Neuronal stem cell (in vitro differentiated cells): Measurements from ENCODE around the gene SMOC2.
A peak's percentile ranks its signal among the peaks of the same experiment; 100 is the strongest.
"Not testable (repeated sequence)": the region's sequence is repeated elsewhere in the genome, so short reads cannot be mapped to it uniquely, and the experiment has no call there.

ENCODE experiments used
- DNase-seq: peaks from one replicate; pipeline ENCODE4 v3.0.0-alpha.2; 2013; ENCODE audit warnings: low spot score
- H2AFZ ChIP-seq: one replicate; pipeline ENCODE4 v1.6.1; 2013; ENCODE audit warnings: mild to moderate bottlenecking, low read length, inconsistent platforms
- H2AK5ac ChIP-seq: 2 replicates; pipeline ENCODE4 v1.6.1; 2013; ENCODE audit warnings: low read depth, mild to moderate bottlenecking, inconsistent platforms, low read length, moderate library complexity, mixed read lengths
- H2BK120ac ChIP-seq: 2 replicates; pipeline ENCODE4 v1.6.1; 2013; ENCODE audit warnings: low read depth, mild to moderate bottlenecking, inconsistent platforms, low read length, moderate library complexity, mixed read lengths
- H2BK12ac ChIP-seq: one replicate; pipeline ENCODE4 v1.6.1; 2013; ENCODE audit warnings: low read length, inconsistent platforms
- H2BK15ac ChIP-seq: 2 replicates; pipeline ENCODE4 v1.6.1; 2013; ENCODE audit warnings: mild to moderate bottlenecking, low read length, inconsistent platforms, mixed read lengths
- H2BK5ac ChIP-seq: one replicate; pipeline ENCODE4 v1.6.1; 2013; ENCODE audit warnings: inconsistent platforms, mild to moderate bottlenecking, low read length, moderate library complexity
- H3K14ac ChIP-seq: one replicate; pipeline ENCODE4 v1.6.1; 2013; ENCODE audit warnings: low read length, inconsistent platforms
- H3K18ac ChIP-seq: 2 replicates; pipeline ENCODE4 v1.6.1; 2013; ENCODE audit warnings: low read length, inconsistent platforms
- H3K23ac ChIP-seq: 2 replicates; pipeline ENCODE4 v1.6.1; 2013; ENCODE audit warnings: low read depth, mild to moderate bottlenecking, mixed read lengths, low read length, inconsistent platforms; ENCODE audit not compliant: poor library complexity
- H3K27ac ChIP-seq: replicated peaks from 3 replicates; pipeline ENCODE4 v1.5.1; 2013; ENCODE audit warnings: low read length, inconsistent platforms
- H3K27me3 ChIP-seq, 3 experiments: 2 replicates each; pipeline ENCODE4 v1.6.1; 2013; ENCODE audit warnings: low read length in 3 of 3, mild to moderate bottlenecking in 2 of 3, inconsistent platforms in 1 of 3, low read depth in 1 of 3, mixed read lengths in 1 of 3, moderate library complexity in 1 of 3; ENCODE audit not compliant: control insufficient read depth in 3 of 3, insufficient read depth in 3 of 3
- H3K36me3 ChIP-seq, 2 donors: replicated peaks in 1 of 2; 2 replicates each; pipeline ENCODE4 v1.6.1; 2013; ENCODE audit warnings: low read length in 2 of 2; ENCODE audit not compliant: control insufficient read depth in 2 of 2, insufficient read depth in 2 of 2
- H3K4ac ChIP-seq: 2 replicates; pipeline ENCODE4 v1.6.1; 2013; ENCODE audit warnings: inconsistent platforms, mild to moderate bottlenecking, low read length, moderate library complexity
- H3K4me1 ChIP-seq, 2 donors: 1 replicate in 1 of 2; 2 replicates in 1 of 2; pipeline ENCODE4 v1.6.1; 2013; ENCODE audit warnings: low read length in 2 of 2, low read depth in 1 of 2; ENCODE audit not compliant: control insufficient read depth in 2 of 2, insufficient read depth in 1 of 2
- H3K4me2 ChIP-seq: one replicate; pipeline ENCODE4 v1.6.1; 2013; ENCODE audit warnings: mild to moderate bottlenecking, low read length, inconsistent platforms; ENCODE audit not compliant: insufficient read depth, poor library complexity, severe bottlenecking
- H3K4me3 ChIP-seq, 2 donors: 2 replicates each; pipeline ENCODE4 v1.5.1; 2013; ENCODE audit warnings: low read length in 2 of 2, mild to moderate bottlenecking in 2 of 2, inconsistent platforms in 1 of 2, moderate library complexity in 1 of 2
- H3K79me1 ChIP-seq: one replicate; pipeline ENCODE4 v1.6.1; 2013; ENCODE audit warnings: low read depth, mild to moderate bottlenecking, inconsistent platforms, low read length, moderate library complexity
- H3K9ac ChIP-seq: one replicate; pipeline ENCODE4 v1.6.1; 2013; ENCODE audit warnings: mild to moderate bottlenecking, low read depth, low read length, inconsistent platforms; ENCODE audit not compliant: poor library complexity
- H3K9me3 ChIP-seq, 2 donors: replicated peaks in 1 of 2; 2 replicates each; pipeline versions ENCODE3 to v1.6.1; 2013; ENCODE audit warnings: low read length in 2 of 2, mild to moderate bottlenecking in 2 of 2, inconsistent platforms in 1 of 2, low read depth in 1 of 2, mixed read lengths in 1 of 2, moderate library complexity in 1 of 2; ENCODE audit not compliant: control insufficient read depth in 2 of 2, insufficient read depth in 1 of 2
- H4K8ac ChIP-seq: one replicate; pipeline ENCODE4 v1.6.1; 2013; ENCODE audit warnings: low read depth, mild to moderate bottlenecking, inconsistent platforms, low read length, moderate library complexity
- H4K91ac ChIP-seq: one replicate; pipeline ENCODE4 v1.6.1; 2013; ENCODE audit warnings: low read length, low read depth, mild to moderate bottlenecking, inconsistent platforms; ENCODE audit not compliant: poor library complexity
- WGBS, 2 donors: extraction: QIAGEN DNeasy Blood & Tissue Kit; methylation state at CpG; one replicate each; pipeline ENCODE4 v1.1.7; 2013; ENCODE audit warnings: missing lambda C conversion rate in 2 of 2, mixed read lengths in 1 of 2; ENCODE audit not compliant: insufficient read length in 2 of 2, insufficient replicate concordance in 1 of 2; ENCODE audit errors: extremely low coverage in 2 of 2; 5-methylcytosine and 5-hydroxymethylcytosine counted together

Gene SMOC2

GRCh38 chr6:168675933-168676551 is 235.1 kb downstream of the SMOC2 start:
- H3K4me3 ChIP-seq: no peak overlapping the region
- H2BK120ac ChIP-seq: no peak overlapping the region
- H2BK15ac ChIP-seq: peak overlapping the region; percentile 62
- peak overlapping the region; percentile 92 for H2AK5ac ChIP-seq
- no peaks in the 10 kb centered on the region for H3K79me1 ChIP-seq
- H3K4me2 ChIP-seq: no peak overlapping the region
- no peak overlapping the region for H2AFZ ChIP-seq
- H3K27ac ChIP-seq: no peak overlapping the region
- peaks cover 4 to 11% of the 10 kb centered on the region in 2 donors for H3K4me1 ChIP-seq
- peak overlapping the region; percentile 52 for H2BK12ac ChIP-seq
- H3K14ac ChIP-seq: no peak overlapping the region
- no peak overlapping the region for H3K23ac ChIP-seq
- no peaks in the 10 kb centered on the region for H3K27me3 ChIP-seq
- H3K9me3 ChIP-seq: peaks cover 0 to 1% of the 10 kb centered on the region in 2 donors
- no peak overlapping the region for H3K9ac ChIP-seq
- H3K36me3 ChIP-seq: no peaks in the 10 kb centered on the region
- peak overlapping the region; percentile 77 for H3K18ac ChIP-seq
- no CpG with 5 or more reads among the region's 11 CpGs for WGBS, 2 donors
- H2BK5ac ChIP-seq: peak overlapping the region; percentile 79
- H4K91ac ChIP-seq: no peak overlapping the region
- H3K4ac ChIP-seq: no peak overlapping the region
- peak overlapping the region; percentile 48 for H4K8ac ChIP-seq
- no peak for DNase-seq

- H3K4me1 ChIP-seq: peaks cover 4 to 11% of the 10 kb centered on the region in 2 donors
- no peak overlapping the region for H2BK12ac ChIP-seq
- H2BK120ac ChIP-seq: no peak overlapping the region
- H2BK15ac ChIP-seq: peak overlapping the region; percentile 62
- no peak for DNase-seq
- H3K4me2 ChIP-seq: no peak overlapping the region
- H3K36me3 ChIP-seq: no peaks in the 10 kb centered on the region
- H3K79me1 ChIP-seq: no peaks in the 10 kb centered on the region
- WGBS, 2 donors: no CpG with 5 or more reads among the region's 16 CpGs
- H3K23ac ChIP-seq: no peak overlapping the region
- H3K27ac ChIP-seq: no peak overlapping the region
- H3K27me3 ChIP-seq: no peaks in the 10 kb centered on the region
- H3K14ac ChIP-seq: no peak overlapping the region
- H3K4me3 ChIP-seq: no peak overlapping the region
- H4K8ac ChIP-seq: no peak overlapping the region
- H2AK5ac ChIP-seq: peak overlapping the region; percentile 18
- no peak overlapping the region for H3K9ac ChIP-seq
- no peaks in the 10 kb centered on the region for H3K9me3 ChIP-seq
- H2AFZ ChIP-seq: no peak overlapping the region
- H2BK5ac ChIP-seq: peak overlapping the region; percentile 79
- no peak overlapping the region for H4K91ac ChIP-seq
- H3K18ac ChIP-seq: peak overlapping the region; percentile 61
- no peak overlapping the region for H3K4ac ChIP-seq
These were observed 235.8 kb downstream of the SMOC2 start for GRCh38 chr6:168676552-168677322.

GRCh38 chr6:168677323-168677781 is 236.4 kb downstream of the SMOC2 start:
- H2BK120ac ChIP-seq, H3K14ac ChIP-seq, H3K79me1 ChIP-seq, H4K91ac ChIP-seq, H3K27ac ChIP-seq, H2BK5ac ChIP-seq, H2BK12ac ChIP-seq, H3K36me3 ChIP-seq, H3K4me2 ChIP-seq, H2AK5ac ChIP-seq, H3K9me3 ChIP-seq, H4K8ac ChIP-seq, H3K23ac ChIP-seq, H2BK15ac ChIP-seq, H3K4me3 ChIP-seq, DNase-seq, H2AFZ ChIP-seq, H3K9ac ChIP-seq, H3K4ac ChIP-seq, H3K18ac ChIP-seq, H3K27me3 ChIP-seq: not testable (repeated sequence)
- peaks cover 4 to 11% of the 10 kb centered on the region in 2 donors for H3K4me1 ChIP-seq
- WGBS, 2 donors: no CpG with 5 or more reads among the region's 6 CpGs

- Histone ChIP-seq H3K4ac (no peak overlapping the region), H2BK15ac (no peak overlapping the region), H3K27ac (no peak overlapping the region), H3K36me3 (no peaks in the 10 kb centered on the region), H3K4me3 (no peak overlapping the region), H3K14ac (no peak overlapping the region), H3K9ac (no peak overlapping the region), H3K9me3 (no peaks in the 10 kb centered on the region), H2BK5ac (no peak overlapping the region), H2AFZ (no peak overlapping the region), H2BK12ac (no peak overlapping the region), H3K4me1 (peaks cover 4 to 13% of the 10 kb centered on the region in 2 donors), H3K27me3 (no peaks in the 10 kb centered on the region), H3K79me1 (no peaks in the 10 kb centered on the region), H4K91ac (no peak overlapping the region), H2BK120ac (no peak overlapping the region), H3K4me2 (no peak overlapping the region), H3K23ac (no peak overlapping the region), H4K8ac (no peak overlapping the region), H2AK5ac (no peak overlapping the region), H3K18ac (no peak overlapping the region)
- no peak for DNase-seq
- no CpG with 5 or more reads among the region's 1 CpG for WGBS, 2 donors
These were observed 237.1 kb downstream of the SMOC2 start for GRCh38 chr6:168678077-168678476.
